Stimulated activated CD4-positive, alpha-beta T cell treated with anti-CD3 and anti-CD28 coated beads, Interleukin-4, amount 100 ng/mL, for 1 hour (primary cell): ENCODE results near the gene HDAC11.
"Not testable (repeated sequence)": the region's sequence is repeated elsewhere in the genome, so short reads cannot be mapped to it uniquely, and the experiment has no call there.

Experiments used
- DNase-seq: peaks from one replicate; pipeline ENCODE4 v3.0.0-alpha.2; 2020

HDAC11 gene

DNA sequence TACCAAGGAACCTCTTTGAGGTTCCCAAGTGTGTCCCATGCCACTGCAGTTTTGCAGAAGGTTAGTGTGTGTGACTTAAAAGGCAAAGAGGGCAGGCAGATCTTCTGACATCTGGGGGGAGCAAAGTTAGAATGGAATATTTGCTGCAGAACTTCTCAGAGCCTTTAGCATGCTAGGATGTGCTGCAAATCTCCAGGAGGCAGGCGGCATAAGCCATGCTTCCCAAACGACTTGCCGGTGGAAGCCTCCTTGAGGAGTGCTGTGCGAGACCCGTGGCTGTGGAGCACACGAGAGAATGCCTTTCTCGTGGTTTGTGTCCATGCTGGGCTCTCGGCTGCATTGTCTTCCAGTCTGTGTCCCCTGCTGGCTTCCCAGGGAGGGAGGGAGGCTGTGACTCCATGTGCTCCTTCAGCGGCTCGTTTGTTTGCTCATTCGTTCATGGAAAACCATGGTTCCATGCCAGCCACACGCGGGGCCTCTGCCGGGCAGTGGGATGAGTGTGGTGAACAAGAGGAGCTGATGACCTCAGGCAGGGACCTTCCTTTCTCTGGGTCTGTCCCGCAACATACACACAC, 13.8 kb downstream of the HDAC11 start:
- DNase-seq = no peak

DNA sequence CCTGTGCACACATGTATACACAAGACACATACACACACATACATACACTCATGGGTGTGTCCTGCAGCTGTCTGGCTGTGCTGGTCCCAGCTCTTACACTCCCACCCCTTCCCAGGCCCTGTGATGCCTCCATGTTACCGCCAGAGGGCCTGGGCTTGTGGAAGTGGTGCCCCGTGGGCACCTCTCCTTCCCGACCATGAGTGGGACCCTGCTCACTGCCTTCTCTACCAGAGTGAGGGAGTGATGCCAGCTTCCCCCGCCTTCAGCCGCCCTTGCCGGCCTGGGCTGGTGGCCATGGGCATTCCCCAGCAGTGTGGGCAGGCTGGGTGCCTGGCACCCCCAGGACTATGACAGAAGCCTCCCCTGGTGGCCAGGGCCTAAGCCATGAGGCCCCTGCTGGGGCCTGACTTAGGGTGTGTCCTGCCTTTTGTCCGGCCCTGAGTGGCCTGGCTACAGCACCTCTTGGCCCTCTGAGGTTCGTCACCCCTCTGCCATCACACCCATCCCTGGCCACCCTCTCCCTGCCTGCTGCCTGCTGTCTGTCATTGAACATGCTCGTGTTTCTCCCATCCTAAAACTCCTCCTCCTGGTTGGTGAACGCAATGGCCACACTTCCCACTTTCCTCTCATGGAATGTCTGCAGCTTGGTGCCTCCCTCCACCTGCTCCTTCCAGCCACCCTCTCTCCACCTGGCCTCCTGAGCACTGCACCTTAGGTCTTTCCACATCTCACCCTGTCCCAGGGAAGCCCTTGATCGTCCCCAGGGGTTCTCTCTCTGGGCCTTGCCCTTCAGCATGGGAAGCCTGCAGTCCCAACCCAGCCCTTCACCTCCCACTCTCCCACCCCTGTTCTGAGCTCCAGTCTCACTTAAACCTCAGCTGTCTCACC, 14.6 kb downstream of the HDAC11 start:
- no peak for DNase-seq

DNA sequence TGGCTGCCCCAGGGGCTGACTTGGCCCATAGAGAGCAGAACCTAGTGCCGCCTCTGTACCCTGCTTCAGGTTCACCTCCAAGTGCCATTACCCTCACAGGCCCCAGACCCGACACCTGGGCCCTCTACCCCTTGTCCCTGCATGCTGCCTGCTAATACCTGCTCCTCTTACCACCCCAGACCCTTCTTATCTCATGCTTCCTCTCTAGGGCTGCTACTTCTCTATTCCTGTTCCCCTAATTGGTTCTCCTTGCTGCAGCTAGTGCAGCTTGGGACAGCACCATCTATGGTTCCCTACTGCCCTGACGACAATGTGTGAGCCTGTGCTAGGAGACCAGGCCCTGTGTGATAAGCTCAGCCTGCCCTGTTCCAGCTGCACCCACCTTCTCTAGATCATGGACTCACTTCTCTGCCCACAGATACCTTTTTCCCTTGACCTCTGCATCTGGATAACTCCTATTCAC, 15.3 kb downstream of the HDAC11 start:
- no peak for DNase-seq

DNA sequence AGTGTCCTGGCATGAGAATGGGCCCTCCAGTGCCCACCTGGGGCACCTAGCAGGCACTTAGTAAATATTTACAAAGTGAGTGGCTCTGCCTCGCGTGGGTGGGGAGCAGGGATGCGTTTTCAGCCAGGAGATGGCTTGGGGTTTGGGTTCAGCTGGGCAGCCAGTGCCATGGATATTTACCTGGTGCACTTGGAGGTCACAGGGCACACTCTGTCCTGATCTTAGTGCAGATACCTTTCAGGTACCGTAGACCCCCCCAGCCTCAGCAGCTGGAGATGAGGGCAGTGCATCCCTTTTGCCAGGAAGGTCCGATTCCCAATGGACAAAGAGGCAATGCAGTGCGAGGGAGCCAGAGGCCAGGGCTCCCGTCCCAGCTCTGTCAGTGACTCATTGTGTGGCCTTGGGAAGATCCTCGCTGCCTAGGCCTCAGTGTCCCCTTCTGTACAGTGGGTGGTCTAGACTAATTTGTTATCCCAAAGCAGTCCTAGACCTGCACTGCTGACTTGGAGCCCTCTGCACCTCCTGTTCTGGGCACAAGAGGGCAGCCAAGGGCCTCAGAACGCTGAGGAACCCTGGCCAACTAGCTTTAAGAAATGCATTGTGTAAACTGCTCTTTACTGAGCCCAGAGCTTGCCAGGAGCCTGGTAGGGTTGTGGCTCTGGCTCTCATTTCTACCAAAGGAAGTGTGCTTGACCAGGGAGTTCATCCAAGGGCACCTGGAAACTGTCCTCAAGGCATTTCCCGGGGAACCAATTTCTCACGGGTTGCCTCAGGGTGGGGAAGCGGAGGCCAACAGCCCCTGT, 16.0 kb downstream of the HDAC11 start:
- peak; percentile 71 for DNase-seq

- DNase-seq = no peak
Measured at GRCh38 chr3:13496879-13497278, 16.8 kb downstream of the HDAC11 start.

DNA sequence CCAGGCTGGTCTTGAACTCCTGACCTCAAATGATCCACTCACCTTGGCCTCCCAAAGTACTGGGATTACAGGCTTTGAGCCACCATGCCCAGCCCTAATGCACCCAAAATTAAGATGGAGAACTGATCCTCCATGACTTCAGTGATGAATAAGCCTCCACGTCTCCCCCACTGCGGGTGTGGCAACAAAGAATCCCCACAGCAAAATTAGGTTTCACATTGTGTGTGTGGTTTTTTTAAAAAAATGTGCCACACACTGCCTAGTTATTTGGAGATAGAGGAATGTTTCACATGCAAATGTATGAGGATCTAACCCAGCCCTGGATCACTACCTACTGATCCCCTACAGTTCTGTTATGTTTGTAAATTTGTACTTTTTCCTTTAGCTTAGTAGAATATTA, 17.3 kb downstream of the HDAC11 start:
- DNase-seq = no peak

GRCh38 chr3:13498354-13499060, 18.4 kb downstream of the HDAC11 start:
- DNase-seq = no peak

GRCh38 chr3:13499246-13499645, 19.1 kb downstream of the HDAC11 start:
- not testable (repeated sequence) for DNase-seq

DNA sequence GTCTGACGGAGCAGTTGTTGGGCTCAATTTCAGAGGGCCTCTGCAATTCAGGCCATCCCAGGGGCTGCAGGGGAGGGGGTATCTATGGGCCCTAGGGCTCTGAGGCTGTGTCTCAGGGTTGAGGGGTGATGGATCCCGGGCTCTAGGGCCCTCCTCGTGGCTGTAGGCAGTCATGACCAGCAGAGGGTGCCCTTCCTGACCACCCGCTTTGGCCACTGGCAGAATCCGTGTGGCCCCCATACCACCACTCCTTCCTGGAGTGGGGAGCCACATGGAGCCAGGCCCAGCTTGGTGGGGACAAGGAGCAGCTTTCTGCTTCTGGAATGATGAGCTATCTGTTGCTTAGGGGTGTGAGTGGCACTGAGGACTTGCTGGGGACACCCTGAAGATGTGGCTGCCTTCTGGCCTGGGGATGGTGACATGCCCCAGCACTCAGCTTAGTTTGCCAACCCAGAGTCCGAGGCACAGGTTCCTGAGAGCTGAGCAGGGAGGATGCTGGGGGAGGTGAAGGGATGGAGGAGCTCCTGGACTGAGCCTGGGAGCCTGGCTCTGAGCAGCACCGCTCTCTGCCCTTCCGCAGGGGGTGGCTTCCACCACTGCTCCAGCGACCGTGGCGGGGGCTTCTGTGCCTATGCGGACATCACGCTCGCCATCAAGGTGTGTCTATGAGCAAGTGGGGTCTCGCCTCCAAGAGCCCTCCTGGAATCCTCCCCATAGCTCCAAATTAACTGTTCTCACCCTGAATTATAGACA, 20.2 kb downstream of the HDAC11 start:
- DNase-seq = no peak

DNA sequence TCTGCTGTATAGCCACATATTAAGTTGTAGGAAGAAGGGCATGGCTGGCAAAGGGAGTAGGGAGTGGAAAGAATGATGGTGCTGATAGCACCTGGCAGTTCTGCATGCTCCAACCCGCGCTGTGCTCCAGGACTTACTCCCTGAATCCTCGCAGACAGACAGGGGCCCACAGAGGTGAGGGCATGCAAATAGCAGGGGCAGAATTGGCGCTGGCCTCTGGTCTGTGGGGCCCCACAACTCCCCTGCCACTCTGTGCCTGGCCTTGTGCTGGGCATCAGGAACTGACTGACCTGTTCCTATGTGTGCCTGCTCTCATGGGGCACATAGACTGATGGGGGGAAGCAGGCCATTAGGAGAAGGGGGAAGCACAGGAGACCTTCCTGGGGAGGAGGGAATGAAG, 20.9 kb downstream of the HDAC11 start:
- DNase-seq = no peak

DNA sequence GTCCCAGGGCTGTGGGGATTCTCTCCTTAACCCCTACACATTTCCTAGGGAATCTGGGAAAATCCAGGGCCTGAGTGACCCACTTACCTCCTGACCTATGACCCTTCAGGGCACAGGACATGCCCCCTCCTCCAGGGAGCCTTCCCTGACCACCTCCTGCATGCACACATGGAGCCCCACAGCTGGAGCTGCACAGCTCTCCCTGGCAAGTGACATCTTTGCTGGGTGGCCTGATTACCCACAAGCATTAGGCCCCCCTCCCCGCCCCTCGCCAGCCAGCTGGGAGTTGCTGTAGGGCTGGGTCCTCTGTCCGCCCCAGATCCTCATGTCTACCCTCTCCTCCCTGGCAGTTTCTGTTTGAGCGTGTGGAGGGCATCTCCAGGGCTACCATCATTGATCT, 21.4 kb downstream of the HDAC11 start:
- no peak for DNase-seq

DNA sequence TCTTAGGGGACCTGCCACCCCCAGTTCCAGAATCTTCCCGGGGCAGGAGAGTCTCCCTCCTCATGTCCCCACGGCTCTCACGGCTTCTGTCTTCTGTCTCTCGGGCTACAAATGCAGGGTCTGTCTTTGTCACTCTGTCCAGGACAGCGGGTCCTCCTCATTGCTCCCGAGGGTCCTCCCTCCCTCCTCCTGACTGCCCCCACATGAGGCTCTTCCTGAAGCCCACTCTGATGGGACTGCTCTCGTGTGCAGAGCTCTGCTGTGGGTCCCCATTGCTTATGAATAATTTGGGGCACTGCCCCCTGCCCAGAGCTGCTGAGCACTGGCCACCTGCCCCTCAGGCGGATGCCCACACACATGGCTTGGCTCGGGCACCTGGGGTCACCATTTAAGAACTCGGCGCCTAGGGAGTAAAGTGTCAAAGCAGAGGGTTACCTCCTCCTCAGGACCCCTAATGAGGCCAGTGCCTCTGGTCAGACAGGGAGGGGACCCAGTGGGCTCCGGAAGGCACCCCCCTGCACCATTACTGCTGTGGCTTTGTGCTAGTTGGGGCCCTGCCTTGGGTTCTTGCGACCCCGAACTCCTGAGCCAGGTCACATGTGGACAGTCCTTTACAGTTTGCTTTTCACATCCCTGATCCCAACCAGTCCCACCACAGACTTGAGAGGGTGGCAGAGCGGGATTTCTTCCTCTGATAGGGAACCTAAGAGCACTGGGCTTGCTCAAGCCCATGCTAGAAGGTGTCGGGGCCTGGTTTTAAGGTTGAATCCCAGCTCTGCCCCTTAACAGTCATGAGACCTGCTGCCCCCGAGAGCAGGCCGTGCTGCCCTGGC, 22.1 kb downstream of the HDAC11 start:
- no peak for DNase-seq

DNA sequence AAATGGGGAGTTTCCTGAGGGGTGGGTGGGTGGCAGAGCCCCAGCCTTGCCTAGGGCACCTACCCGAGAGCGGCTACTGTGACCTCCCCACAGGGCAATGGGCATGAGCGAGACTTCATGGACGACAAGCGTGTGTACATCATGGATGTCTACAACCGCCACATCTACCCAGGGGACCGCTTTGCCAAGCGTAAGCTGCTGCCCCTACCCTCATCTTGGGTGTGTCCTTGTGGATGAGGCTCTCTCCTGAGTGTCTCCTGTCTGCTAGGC, 22.6 kb downstream of the HDAC11 start:
- no peak for DNase-seq

GRCh38 chr3:13504161-13504831, 24.2 kb downstream of the HDAC11 start:
- DNase-seq = no peak

DNA sequence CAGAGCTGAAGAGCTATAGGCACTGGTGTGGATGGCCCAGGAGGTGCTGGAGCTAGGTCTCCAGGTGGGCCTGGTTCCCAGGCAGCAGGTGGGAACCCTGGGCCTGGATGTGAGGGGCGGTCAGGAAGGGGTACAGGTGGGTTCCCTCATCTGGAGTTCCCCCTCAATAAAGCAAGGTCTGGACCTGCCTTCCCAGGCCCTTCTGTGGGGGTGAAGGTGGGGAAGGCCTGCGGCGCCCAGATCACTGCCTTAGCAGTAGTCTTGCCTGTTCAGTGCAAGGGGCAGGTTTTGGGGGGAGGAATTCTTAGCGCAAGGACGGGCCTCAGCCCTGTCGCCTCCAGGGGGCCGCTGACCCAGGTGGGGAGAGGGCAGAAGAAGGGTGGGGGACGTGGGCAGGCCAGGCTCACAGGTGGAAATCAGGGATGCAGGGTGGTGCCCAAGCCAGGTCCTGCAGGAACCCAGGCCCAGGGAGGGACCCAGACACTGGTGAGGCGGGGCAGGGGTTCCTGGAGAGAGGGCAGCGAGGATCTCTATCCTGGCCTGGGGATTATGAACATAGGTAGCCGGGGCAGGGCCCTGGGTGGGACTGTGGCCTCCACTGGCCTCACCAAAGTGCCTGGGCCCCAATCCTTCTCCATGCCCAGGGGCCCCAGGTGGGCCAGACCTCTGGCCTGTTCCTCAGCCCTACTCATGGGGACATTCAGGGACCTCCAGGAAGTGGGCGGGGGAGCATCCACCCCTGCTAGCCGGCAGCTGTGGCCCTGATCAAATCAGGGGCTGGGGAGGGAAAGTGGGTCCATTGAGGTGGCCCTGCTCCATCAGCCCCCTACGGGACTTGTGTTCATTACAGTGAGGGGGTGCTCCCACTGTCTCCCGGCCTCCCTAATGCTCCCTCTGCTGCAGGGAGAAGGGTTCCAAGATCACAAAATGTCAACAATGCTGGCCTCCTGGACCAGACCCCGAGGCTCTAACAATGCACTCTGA, 25.3 kb downstream of the HDAC11 start:
- DNase-seq = no peak

GRCh38 chr3:13506239-13506638, 26.1 kb downstream of the HDAC11 start:
- no peak for DNase-seq

DNA sequence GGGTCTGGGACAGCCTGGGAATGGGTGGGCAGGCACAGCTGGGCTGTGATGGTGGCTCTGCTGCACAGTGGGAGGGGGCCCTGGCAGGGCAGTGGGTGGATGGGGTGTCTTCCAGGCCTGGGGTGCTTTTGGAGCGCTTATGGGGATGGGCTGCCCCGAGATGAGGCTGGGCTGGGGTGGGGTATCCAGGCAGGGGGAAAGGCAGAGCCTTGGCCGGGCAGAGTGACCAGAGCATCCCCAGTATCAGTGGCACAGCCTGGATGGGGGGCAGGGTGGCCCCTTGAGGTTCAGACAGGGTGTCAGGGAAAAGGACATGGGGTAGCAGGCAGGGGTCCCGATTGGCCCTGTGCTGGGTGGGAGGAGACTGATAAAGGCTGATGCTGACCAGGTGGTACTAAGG, 26.6 kb downstream of the HDAC11 start:
- DNase-seq = no peak

DNA sequence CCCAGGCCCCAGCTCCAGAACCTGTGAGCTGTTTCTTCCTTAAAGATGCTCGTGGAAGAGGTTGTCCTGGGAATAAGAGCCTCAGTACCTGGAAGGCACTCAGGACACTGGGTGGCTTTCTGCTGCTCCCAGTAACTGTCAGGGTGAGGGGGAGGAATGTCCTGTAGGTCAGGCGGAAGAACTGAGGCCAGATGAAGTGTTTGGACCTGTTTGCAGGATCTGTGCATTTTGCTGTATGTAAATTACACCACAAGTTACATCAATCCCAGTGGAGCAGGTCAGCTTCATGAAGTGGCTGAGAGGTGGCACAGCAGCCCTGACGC, 27.1 kb downstream of the HDAC11 start:
- DNase-seq = no peak

DNA sequence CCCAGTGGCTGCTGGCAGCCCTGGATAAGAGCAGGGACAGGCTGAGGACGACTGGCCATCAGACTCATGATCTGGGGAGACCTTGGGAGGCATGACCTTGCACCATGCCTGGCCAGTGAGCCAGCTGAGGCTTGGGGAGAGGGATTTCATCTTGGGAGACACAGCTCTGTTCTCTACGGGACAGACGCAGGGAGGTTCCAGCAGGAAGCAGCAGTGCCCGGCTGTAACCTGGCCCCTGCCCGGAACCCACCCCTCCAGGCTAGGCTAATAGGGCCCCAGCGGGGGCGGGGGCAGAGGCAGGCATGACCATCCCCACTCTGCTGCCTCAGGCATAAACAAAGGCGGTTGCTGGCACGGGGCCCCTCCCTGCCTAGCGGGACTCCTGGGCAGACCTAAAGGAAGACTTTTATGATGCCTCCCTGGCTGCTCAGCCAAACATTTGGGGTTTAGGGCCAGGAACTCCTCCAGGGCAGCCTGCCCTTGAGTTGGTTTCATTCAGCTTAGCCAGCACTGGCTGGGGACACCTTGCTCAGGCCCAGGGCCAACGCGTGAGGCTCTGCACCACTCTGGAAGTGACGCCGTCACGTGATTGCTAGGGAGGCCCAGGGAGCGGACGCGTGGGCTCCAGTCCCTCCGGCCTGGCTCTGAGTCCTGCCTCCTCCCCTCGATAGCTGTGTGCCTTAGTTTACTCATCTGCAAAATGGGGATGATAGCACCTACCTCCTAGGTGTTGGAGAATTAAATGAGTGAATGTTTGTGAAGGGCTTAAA, 27.6 kb downstream of the HDAC11 start:
- DNase-seq = no peak
